GM12878 (cell line): Measurements from ENCODE around the gene PLK2.

Experiments used
- KAT2A ChIP-seq: conservative IDR thresholded peaks from 2 replicates; pipeline ENCODE4 v1.6.1; 2011; ENCODE audit warnings: low read depth, low read length; ENCODE audit not compliant: control insufficient read depth
- POLR2A ChIP-seq: IDR thresholded peaks from 2 replicates; pipeline ENCODE4 v1.6.1; 2011; ENCODE audit warnings: low read depth, mild to moderate bottlenecking, low read length
- SP1 ChIP-seq: IDR thresholded peaks from one replicate; pipeline ENCODE4 v1.6.1; 2011; ENCODE audit warnings: low read depth, low read length
- SREBF1 ChIP-seq: IDR thresholded peaks from 2 replicates; pipeline ENCODE4 v1.6.1; 2012; ENCODE audit warnings: mild to moderate bottlenecking, low read length
- TF ChIP-seq, protein P1 (sequence below), 3 experiments: IDR thresholded peaks in 2 of 3; conservative IDR thresholded peaks in 1 of 3; 2 replicates each; pipeline ENCODE4 v1.5.1; 2011; ENCODE audit warnings: low read depth in 3 of 3, low read length in 3 of 3, mild to moderate bottlenecking in 3 of 3, control low read depth in 2 of 3, moderate library complexity in 2 of 3, inconsistent platforms in 1 of 3, mixed read lengths in 1 of 3; ENCODE audit not compliant: control insufficient read depth in 2 of 3, insufficient read depth in 1 of 3; ENCODE audit errors: extremely low read depth in 1 of 3
- TF ChIP-seq, protein P2 (sequence below): fragments of 450-650 bp; IDR thresholded peaks from 2 replicates; pipeline ENCODE4 v1.6.1; 2018; ENCODE audit warnings: borderline replicate concordance, mild to moderate bottlenecking; ENCODE audit not compliant: partially characterized antibody

DNA sequence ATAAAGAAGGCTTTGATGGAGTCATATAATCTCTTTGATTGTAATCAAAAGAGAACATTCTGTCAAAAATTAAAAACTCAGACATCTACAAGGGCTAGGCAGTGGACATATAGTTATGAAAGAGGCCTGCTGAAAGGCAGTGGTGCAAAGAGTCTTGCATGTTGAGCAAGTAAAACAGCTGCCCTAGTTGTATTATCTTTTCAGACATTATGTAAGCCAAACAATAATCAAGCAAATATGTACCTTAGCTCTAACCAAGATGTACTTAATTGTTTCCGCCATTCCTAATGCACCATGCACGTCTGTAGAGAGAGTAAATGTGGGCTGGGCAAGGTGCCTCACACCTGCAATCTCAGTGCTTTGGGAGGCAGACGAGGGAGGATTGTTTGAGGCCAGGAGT lies 45.6 kb upstream of the PLK2 start:
- TF ChIP-seq POLR2A (no peak), KAT2A (no peak), SP1 (no peak), SREBF1 (no peak)
- TF ChIP-seq, protein P1, sequence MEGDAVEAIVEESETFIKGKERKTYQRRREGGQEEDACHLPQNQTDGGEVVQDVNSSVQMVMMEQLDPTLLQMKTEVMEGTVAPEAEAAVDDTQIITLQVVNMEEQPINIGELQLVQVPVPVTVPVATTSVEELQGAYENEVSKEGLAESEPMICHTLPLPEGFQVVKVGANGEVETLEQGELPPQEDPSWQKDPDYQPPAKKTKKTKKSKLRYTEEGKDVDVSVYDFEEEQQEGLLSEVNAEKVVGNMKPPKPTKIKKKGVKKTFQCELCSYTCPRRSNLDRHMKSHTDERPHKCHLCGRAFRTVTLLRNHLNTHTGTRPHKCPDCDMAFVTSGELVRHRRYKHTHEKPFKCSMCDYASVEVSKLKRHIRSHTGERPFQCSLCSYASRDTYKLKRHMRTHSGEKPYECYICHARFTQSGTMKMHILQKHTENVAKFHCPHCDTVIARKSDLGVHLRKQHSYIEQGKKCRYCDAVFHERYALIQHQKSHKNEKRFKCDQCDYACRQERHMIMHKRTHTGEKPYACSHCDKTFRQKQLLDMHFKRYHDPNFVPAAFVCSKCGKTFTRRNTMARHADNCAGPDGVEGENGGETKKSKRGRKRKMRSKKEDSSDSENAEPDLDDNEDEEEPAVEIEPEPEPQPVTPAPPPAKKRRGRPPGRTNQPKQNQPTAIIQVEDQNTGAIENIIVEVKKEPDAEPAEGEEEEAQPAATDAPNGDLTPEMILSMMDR (IDR thresholded peaks at IDR 0.05 in 2 of 3, conservative IDR thresholded peaks at IDR 0.05 in 1 of 3; ENCODE audit: control insufficient read depth in 2 of 3, extremely low read depth in 1 of 3, insufficient read depth in 1 of 3, low read depth in 3 of 3, low read length in 3 of 3): no peak
- TF ChIP-seq, protein P2, sequence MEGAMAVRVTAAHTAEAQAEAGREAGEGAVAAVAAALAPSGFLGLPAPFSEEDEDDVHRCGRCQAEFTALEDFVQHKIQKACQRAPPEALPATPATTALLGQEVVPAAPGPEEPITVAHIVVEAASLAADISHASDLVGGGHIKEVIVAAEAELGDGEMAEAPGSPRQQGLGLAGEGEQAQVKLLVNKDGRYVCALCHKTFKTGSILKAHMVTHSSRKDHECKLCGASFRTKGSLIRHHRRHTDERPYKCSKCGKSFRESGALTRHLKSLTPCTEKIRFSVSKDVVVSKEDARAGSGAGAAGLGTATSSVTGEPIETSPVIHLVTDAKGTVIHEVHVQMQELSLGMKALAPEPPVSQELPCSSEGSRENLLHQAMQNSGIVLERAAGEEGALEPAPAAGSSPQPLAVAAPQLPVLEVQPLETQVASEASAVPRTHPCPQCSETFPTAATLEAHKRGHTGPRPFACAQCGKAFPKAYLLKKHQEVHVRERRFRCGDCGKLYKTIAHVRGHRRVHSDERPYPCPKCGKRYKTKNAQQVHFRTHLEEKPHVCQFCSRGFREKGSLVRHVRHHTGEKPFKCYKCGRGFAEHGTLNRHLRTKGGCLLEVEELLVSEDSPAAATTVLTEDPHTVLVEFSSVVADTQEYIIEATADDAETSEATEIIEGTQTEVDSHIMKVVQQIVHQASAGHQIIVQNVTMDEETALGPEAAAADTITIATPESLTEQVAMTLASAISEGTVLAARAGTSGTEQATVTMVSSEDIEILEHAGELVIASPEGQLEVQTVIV: no peak
